ENCODE data around the gene SOCS7.

Gene SOCS7

GRCh38 chr17:38452719-38453118 is 101.1 kb downstream of the SOCS7 start:
- no peaks in the 10 kb centered on the region for H3K36me3 ChIP-seq
- H3K9me3 ChIP-seq = no peaks in the 10 kb centered on the region
- H3K27me3 ChIP-seq = peaks cover 5% of the 10 kb centered on the region; the same call in 1 of the 2 replicates
- TF ChIP-seq CTCF (IDR thresholded peaks at IDR 0.05; ENCODE audit: low read depth, low read length) = no peak
- H3K4me1 ChIP-seq = peaks cover 15% of the 10 kb centered on the region
- DNase-seq = no peak
- no peak overlapping the region for H3K4me3 ChIP-seq (ENCODE audit: low read depth, low read length)

GRCh38 chr17:38453951-38454421 is 102.3 kb downstream of the SOCS7 start:
- Histone ChIP-seq H3K4me3 (ENCODE audit: low read depth, low read length) (peak overlapping the region; percentile 49), H3K9me3 (no peaks in the 10 kb centered on the region), H3K27me3 (peaks cover 5% of the 10 kb centered on the region; the same call in 1 of the 2 replicates), H3K36me3 (no peaks in the 10 kb centered on the region), H3K4me1 (peaks cover 15% of the 10 kb centered on the region)
- DNase-seq = peak; percentile 57
- TF ChIP-seq CTCF (IDR thresholded peaks at IDR 0.05; ENCODE audit: low read depth, low read length) = no peak

- no peak for TF ChIP-seq CTCF (IDR thresholded peaks at IDR 0.05; ENCODE audit: low read depth, low read length)
- peak; percentile 71 for DNase-seq
- H3K4me3 ChIP-seq (ENCODE audit: low read depth, low read length) = peak overlapping the region; percentile 49
Observed at GRCh38 chr17:38454532-38454931, 102.9 kb downstream of the SOCS7 start.

More at GRCh38 chr17:38454532-38454931, 102.9 kb downstream of the SOCS7 start:
- no peaks in the 10 kb centered on the region for H3K9me3 ChIP-seq
- H3K36me3 ChIP-seq = no peaks in the 10 kb centered on the region
- peaks cover 15% of the 10 kb centered on the region for H3K4me1 ChIP-seq
- H3K27me3 ChIP-seq = peaks cover 5% of the 10 kb centered on the region; the same call in 1 of the 2 replicates
